Prostate gland (tissue), 2 donors: Measurements from ENCODE around the gene GTF2I. TPM values are rescaled to one million over a fixed set of nuclear protein-coding genes. Genes with fewer than 3 reads are reported as not detected.

Source experiments
- DNase-seq: peaks from one replicate; pipeline ENCODE4 v3.0.0-alpha.2; 2019; ENCODE audit warnings: low spot score
- H3K27ac ChIP-seq, 2 donors: fragments of 200-600 bp; sonication (generic); 2 replicates each; pipeline ENCODE4 v1.5.1; 2017 to 2019
- H3K27me3 ChIP-seq: fragments of 200-600 bp; sonication (generic); replicated peaks from 2 replicates; pipeline ENCODE4 v1.5.1; 2019; ENCODE audit not compliant: insufficient read depth
- H3K36me3 ChIP-seq, 2 donors: fragments of 200-600 bp; sonication (generic); 1 replicate in 1 of 2; 2 replicates in 1 of 2; pipeline versions ENCODE4 v1.5.1 to v1.8.1; 2017 to 2019
- H3K4me1 ChIP-seq: fragments of 200-600 bp; sonication (generic); replicated peaks from 2 replicates; pipeline ENCODE4 v1.5.1; 2019
- H3K4me3 ChIP-seq, 2 donors: fragments of 200-600 bp; sonication (generic); 2 replicates each; pipeline ENCODE4 v1.5.1; 2017 to 2019
- H3K9me3 ChIP-seq: fragments of 200-600 bp; sonication (generic); 2 replicates; pipeline ENCODE4 v1.5.1; 2017
- POLR2A ChIP-seq: fragments of 450-650 bp; IDR thresholded peaks from one replicate; pipeline ENCODE4 v1.6.1; 2016; ENCODE audit warnings: antibody characterized with exemption, mild to moderate bottlenecking
- POLR2AphosphoS5 ChIP-seq: sonication (generic); formaldehyde crosslinking; IDR thresholded peaks from one replicate; pipeline ENCODE4 v1.6.1; 2017; ENCODE audit warnings: antibody characterized with exemption
- WGBS: methylation state at CpG from one replicate; pipeline ENCODE4 v1.1.5; 2018; 5-methylcytosine and 5-hydroxymethylcytosine counted together
- intact Hi-C: fragments of 100-400 bp; cut with DNase I; formaldehyde crosslinking; loops from one replicate; pipeline ENCODE4 v1.14.2; 2022
- total RNA-seq, 2 donors: library from RNA; depleted of rRNA; stranded (reverse); fragments of >200 nt; gene quantifications; one replicate each; pipeline ENCODE4 v1.1.0, GENCODE V29; 2016
- TF ChIP-seq, protein P1 (sequence below), 4 experiments: fragments of 200-600 bp in 2 of 4; fragments of 450-650 bp in 2 of 4; sonication (generic) in 2 of 4; IDR thresholded peaks; 1 replicate in 3 of 4; 2 replicates in 1 of 4; pipeline ENCODE4 v1.5.1; 2016 to 2019; ENCODE audit warnings: antibody characterized with exemption in 4 of 4, mild to moderate bottlenecking in 2 of 4, moderate library complexity in 2 of 4

GTF2I gene
- total RNA-seq, 2 donors from 2014 or later: 149 to 212 TPM

DNA sequence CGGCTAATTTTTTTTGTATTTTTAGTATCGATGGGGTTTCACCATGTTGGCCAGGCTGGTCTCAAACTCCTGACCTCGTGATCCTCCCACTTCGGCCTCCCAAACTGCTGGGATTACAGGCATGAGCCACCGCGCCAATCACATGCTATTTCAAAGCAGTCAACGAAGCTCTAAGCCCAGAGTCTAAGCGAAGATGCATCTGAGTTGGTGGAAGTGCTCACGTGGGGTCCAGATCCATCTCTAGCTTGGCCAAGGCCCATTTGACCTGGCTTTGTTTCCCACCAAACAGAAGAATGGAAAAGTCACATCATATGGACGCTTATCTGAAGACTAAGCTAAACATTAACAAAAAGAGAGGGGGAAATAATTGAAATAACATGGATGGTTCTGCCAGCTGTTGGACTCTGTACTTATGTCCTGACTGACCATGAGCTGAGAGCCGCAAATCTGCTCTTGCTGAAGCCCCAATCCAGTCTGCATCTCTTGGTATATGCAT lies 3.8 kb upstream of the GTF2I start:
- no peak for TF ChIP-seq POLR2A
- TF ChIP-seq POLR2AphosphoS5: no peak
- TF ChIP-seq, protein P1, sequence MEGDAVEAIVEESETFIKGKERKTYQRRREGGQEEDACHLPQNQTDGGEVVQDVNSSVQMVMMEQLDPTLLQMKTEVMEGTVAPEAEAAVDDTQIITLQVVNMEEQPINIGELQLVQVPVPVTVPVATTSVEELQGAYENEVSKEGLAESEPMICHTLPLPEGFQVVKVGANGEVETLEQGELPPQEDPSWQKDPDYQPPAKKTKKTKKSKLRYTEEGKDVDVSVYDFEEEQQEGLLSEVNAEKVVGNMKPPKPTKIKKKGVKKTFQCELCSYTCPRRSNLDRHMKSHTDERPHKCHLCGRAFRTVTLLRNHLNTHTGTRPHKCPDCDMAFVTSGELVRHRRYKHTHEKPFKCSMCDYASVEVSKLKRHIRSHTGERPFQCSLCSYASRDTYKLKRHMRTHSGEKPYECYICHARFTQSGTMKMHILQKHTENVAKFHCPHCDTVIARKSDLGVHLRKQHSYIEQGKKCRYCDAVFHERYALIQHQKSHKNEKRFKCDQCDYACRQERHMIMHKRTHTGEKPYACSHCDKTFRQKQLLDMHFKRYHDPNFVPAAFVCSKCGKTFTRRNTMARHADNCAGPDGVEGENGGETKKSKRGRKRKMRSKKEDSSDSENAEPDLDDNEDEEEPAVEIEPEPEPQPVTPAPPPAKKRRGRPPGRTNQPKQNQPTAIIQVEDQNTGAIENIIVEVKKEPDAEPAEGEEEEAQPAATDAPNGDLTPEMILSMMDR (IDR thresholded peaks at IDR 0.05): no peak
- intact Hi-C loops: no loop called here
- Histone ChIP-seq H3K9me3 (no peaks in the 10 kb centered on the region), H3K4me3 (no peak overlapping the region), H3K27ac (no peak overlapping the region), H3K4me1 (no peaks in the 10 kb centered on the region), H3K36me3 (no peaks in the 10 kb centered on the region), H3K27me3 (no peaks in the 10 kb centered on the region)
- 93% methylated on average over 11 of the region's 11 CpGs for WGBS
- no peak for DNase-seq

DNA sequence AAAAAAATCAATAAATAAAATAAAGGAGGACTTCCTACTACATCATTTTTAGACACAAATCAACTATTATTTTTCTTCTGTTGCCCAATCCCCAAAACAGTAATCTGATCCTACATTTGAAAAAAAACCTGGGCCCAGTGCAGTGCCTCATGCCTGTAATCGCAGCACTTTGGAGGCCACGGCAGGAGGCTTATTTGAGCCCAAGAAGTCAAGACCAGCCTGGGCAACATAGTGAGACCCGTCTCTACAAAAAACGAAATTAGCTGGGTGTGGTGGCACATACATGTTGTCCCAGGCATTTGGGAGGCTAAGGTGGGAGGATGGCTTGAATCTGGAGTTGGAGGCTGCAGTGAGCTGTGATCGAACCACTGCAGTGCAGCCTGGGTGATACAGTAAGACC lies 2.7 kb upstream of the GTF2I start:
- no peaks in the 10 kb centered on the region for H3K9me3 ChIP-seq
- no peaks in the 10 kb centered on the region for H3K27me3 ChIP-seq
- DNase-seq: no peak
- no peak for TF ChIP-seq POLR2A
- TF ChIP-seq POLR2AphosphoS5: no peak
- TF ChIP-seq, protein P1 (IDR thresholded peaks at IDR 0.05): no peak
- no peak overlapping the region for H3K27ac ChIP-seq
- H3K4me1 ChIP-seq: no peaks in the 10 kb centered on the region
- H3K4me3 ChIP-seq: no peak overlapping the region
- no peaks in the 10 kb centered on the region for H3K36me3 ChIP-seq
- intact Hi-C loops: no loop called here
- 84% methylated on average over 5 of the region's 5 CpGs for WGBS

DNA sequence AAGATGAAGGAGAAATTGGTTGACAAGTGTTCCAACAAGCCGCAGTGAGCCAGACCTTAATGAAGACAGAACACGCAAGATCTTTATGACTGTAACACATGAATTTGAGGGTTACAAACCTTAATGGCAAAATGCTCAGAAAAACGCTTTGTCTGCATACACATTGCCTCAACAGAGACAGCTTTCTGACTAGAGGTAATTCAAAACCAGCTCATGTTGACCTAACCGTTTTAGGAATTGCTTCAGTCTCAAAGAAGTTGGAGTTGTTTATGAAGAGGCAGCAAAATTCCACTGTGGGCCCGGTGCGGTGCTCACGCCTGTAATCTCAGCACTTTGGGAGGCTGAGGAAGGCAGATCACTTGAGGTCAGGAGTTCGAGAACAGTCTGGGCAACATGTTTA lies 2.2 kb upstream of the GTF2I start:
- Histone ChIP-seq H3K27ac (peak overlapping the region in 1 of 2 donors; percentile 98), H3K36me3 (no peaks in the 10 kb centered on the region), H3K27me3 (no peaks in the 10 kb centered on the region), H3K4me3 (no peak overlapping the region), H3K4me1 (no peaks in the 10 kb centered on the region), H3K9me3 (no peaks in the 10 kb centered on the region)
- peak; percentile 14 for TF ChIP-seq POLR2AphosphoS5
- no peak for TF ChIP-seq POLR2A
- no peak for DNase-seq
- 67% methylated on average over 8 of the region's 8 CpGs for WGBS
- intact Hi-C loops: no loop called here

DNA sequence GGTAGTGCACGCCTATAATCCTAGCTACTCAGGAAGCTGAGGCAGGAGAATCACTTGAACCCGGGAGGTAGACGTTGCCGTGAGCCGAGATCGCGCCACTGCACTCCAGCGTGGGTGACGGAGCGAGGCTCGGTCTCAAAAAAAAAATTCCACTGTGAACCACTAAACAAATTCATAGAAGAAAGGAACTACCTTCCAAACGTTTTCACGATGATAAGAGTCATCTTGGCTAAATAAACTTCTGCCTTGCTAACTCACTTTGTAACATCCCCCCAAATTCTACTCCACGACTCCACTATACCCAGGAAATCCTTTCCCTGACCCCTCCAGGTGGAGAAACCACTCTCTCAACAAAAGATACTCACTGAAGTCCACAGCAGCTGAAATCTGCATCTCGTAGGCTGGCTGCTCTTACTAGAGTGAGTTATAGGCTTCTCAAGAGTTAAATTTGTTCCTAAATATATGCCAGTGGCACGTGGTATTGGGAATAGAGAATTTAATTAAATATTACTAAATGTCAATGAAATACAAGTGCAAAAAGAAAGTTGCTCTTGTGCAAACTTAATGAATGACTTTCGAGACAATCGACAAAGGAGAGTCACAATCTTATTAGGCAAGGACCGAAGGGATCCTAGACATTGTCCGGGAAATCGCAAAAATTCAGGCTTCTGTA lies 1.6 kb upstream of the GTF2I start:
- intact Hi-C loops: no loop called here
- TF ChIP-seq, protein P1 (IDR thresholded peaks at IDR 0.05): no peak
- TF ChIP-seq POLR2AphosphoS5 (no peak), POLR2A (no peak)
- no peaks in the 10 kb centered on the region for H3K27me3 ChIP-seq
- no peaks in the 10 kb centered on the region for H3K36me3 ChIP-seq
- H3K4me1 ChIP-seq: no peaks in the 10 kb centered on the region
- DNase-seq: no peak
- no peaks in the 10 kb centered on the region for H3K9me3 ChIP-seq
- WGBS: 41% methylated on average over 21 of the region's 21 CpGs
- peak overlapping the region; percentile 96 to 100 for H3K4me3 ChIP-seq
- H3K27ac ChIP-seq: peak overlapping the region; percentile 98 to 100

DNA sequence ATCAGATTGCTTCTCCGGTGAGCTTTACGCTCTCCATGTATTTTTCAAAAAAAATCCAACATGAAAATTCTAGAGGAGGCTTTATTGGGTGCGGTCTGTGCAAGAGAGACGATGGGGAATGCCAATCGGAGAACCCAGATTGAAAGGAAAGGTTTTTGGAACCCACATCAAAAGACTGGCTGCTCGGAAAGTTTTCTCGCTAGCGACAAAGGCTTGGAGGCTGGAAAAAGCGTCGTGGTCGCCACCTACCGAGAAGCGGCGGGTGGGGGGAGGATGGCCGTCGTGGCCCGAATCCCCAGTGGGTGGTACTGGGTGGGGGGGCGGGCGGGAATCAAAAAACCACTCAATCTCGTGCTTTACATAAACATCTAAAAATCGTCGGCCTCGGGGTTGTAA lies 1.1 kb upstream of the GTF2I start:
- Histone ChIP-seq H3K36me3 (no peaks in the 10 kb centered on the region), H3K4me3 (peak overlapping the region; percentile 96 to 100), H3K27ac (peak overlapping the region; percentile 98 to 100), H3K4me1 (no peaks in the 10 kb centered on the region), H3K27me3 (no peaks in the 10 kb centered on the region), H3K9me3 (no peaks in the 10 kb centered on the region)
- intact Hi-C loops: no loop called here
- WGBS: 0% methylated on average over 23 of the region's 23 CpGs
- TF ChIP-seq, protein P1 (IDR thresholded peaks at IDR 0.05): peak in 2 of 4 experiments; percentile 16 to 21
- TF ChIP-seq POLR2A: no peak
- TF ChIP-seq POLR2AphosphoS5: peak; percentile 43
- peak; percentile 57 for DNase-seq
